Epithelial cell of esophagus (primary cell): ENCODE measurements around the gene GLP2R.

ENCODE experiments used
- DNase-seq: peaks from one replicate; pipeline ENCODE4 v3.0.0; 2010; ENCODE audit warnings: low read depth
- H3K4me3 ChIP-seq: 2 replicates; pipeline ENCODE4 v1.5.1; 2011; ENCODE audit warnings: mild to moderate bottlenecking, low read length, control low read depth
- CTCF ChIP-seq: IDR thresholded peaks from 2 replicates; pipeline ENCODE4 v1.5.1; 2011; ENCODE audit warnings: low read depth, mild to moderate bottlenecking, low read length, control low read depth, inconsistent platforms; ENCODE audit not compliant: insufficient read depth; ENCODE audit errors: missing control alignments

The GLP2R gene

GRCh38 chr17:9907883-9908648, 82.3 kb downstream of the GLP2R start:
- no peak for DNase-seq
- H3K4me3 ChIP-seq = no peak overlapping the region
- TF ChIP-seq CTCF = no peak

GRCh38 chr17:9908649-9909042, 82.9 kb downstream of the GLP2R start:
- DNase-seq = no peak
- TF ChIP-seq CTCF = no peak
- no peak overlapping the region for H3K4me3 ChIP-seq

GRCh38 chr17:9911089-9911488, 85.4 kb downstream of the GLP2R start:
- H3K4me3 ChIP-seq = no peak overlapping the region
- no peak for DNase-seq
- no peak for TF ChIP-seq CTCF

- TF ChIP-seq CTCF = no peak
- DNase-seq = no peak
- no peak overlapping the region for H3K4me3 ChIP-seq
These were observed 86.7 kb downstream of the GLP2R start for GRCh38 chr17:9912121-9913099.

GRCh38 chr17:9913476-9913875, 87.8 kb downstream of the GLP2R start:
- DNase-seq = no peak

GRCh38 chr17:9916108-9916507, 90.4 kb downstream of the GLP2R start:
- H3K4me3 ChIP-seq = no peak overlapping the region
- DNase-seq = no peak
- no peak for TF ChIP-seq CTCF

More at GRCh38 chr17:9913476-9913875, 87.8 kb downstream of the GLP2R start:
- no peak overlapping the region for H3K4me3 ChIP-seq
- TF ChIP-seq CTCF = no peak
